Gastrocnemius medialis (tissue), 4 donors: ENCODE data around the gene TMEM114. TPM values are rescaled to one million over a fixed set of nuclear protein-coding genes. Genes with fewer than 3 reads are reported as not detected.

ENCODE experiments used
- ATAC-seq, 2 donors: fragments of 150-250 bp; one replicate each; pipeline ENCODE4 v1.9.1; 2016
- DNase-seq, 2 donors: peaks; one replicate each; pipeline ENCODE4 v3.0.0-alpha.2; 2019
- H3K27ac ChIP-seq, 4 donors: fragments of 200-600 bp; sonication (generic); 1 replicate in 1 of 4; 2 replicates in 3 of 4; pipeline ENCODE4 v1.5.1; 2016 to 2018; ENCODE audit warnings: mild to moderate bottlenecking in 2 of 4, moderate library complexity in 1 of 4
- H3K27me3 ChIP-seq, 3 donors: fragments of 200-600 bp; sonication (generic) in 2 of 3; 1 replicate in 1 of 3; 2 replicates in 2 of 3; pipeline versions ENCODE4 v1.5.1 to v1.6.0; 2016 to 2019; ENCODE audit warnings: mild to moderate bottlenecking in 1 of 3, moderate library complexity in 1 of 3
- H3K36me3 ChIP-seq, 2 donors: fragments of 200-600 bp; sonication (generic) in 1 of 2; one replicate each; pipeline ENCODE4 v1.5.1; 2017 to 2018
- H3K4me1 ChIP-seq, 2 donors: fragments of 200-600 bp; sonication (generic) in 1 of 2; one replicate each; pipeline ENCODE4 v1.5.1; 2016 to 2017; ENCODE audit warnings: mild to moderate bottlenecking in 2 of 2
- H3K4me3 ChIP-seq, 4 donors: fragments of 200-600 bp; sonication (generic) in 3 of 4; 1 replicate in 1 of 4; 2 replicates in 3 of 4; pipeline ENCODE4 v1.5.1; 2016 to 2019; ENCODE audit warnings: mild to moderate bottlenecking in 2 of 4
- H3K9me3 ChIP-seq, 3 donors: fragments of 200-600 bp; sonication (generic) in 2 of 3; 1 replicate in 1 of 3; 2 replicates in 2 of 3; pipeline ENCODE4 v1.5.1; 2016 to 2019
- CTCF ChIP-seq, 5 experiments: fragments of 450-650 bp in 3 of 5; fragments of 200-600 bp in 2 of 5; sonication (generic) in 2 of 5; IDR thresholded peaks in 4 of 5; conservative IDR thresholded peaks in 1 of 5; 1 replicate in 4 of 5; 2 replicates in 1 of 5; pipeline ENCODE4 v1.5.1; 2016 to 2019; ENCODE audit warnings: antibody characterized with exemption in 5 of 5, mild to moderate bottlenecking in 3 of 5, moderate library complexity in 3 of 5
- POLR2A ChIP-seq, 2 donors: fragments of 450-650 bp; IDR thresholded peaks; one replicate each; pipeline ENCODE4 v1.6.1; 2017; ENCODE audit warnings: antibody characterized with exemption in 2 of 2, mild to moderate bottlenecking in 2 of 2, moderate library complexity in 2 of 2
- in situ Hi-C, 4 donors: fragments of 200-750 bp; cut with MboI; loops; one replicate each; pipeline versions ENCODE4 v1.15.0 to v1.8.0; 2017; ENCODE audit warnings: low sequenced_read_pairs in 4 of 4
- intact Hi-C: fragments of 100-400 bp; cut with DNase I; formaldehyde crosslinking; loops from one replicate; pipeline ENCODE4 v1.15.1; 2023; ENCODE audit warnings: low total_unique reads
- total RNA-seq, 4 donors: library from RNA; depleted of rRNA; stranded (reverse); fragments of >200 nt; gene quantifications; one replicate each; pipeline versions ENCODE4 v1.1.0 to v1.2.3, GENCODE V29; 2016

Gene TMEM114
- total RNA-seq, 4 donors from 2014 or later = not detected

- H3K36me3 ChIP-seq = no peaks in the 10 kb centered on the region
- no peaks in the 10 kb centered on the region for H3K9me3 ChIP-seq
- intact Hi-C loops (loop anchor here (2.0 to 5.0 kb wide), 3 partner anchors 53 to 179 kb away; partner anchors contain the start of gene ABAT), in situ Hi-C loops (no loop called here)
- H3K27ac ChIP-seq = no peak overlapping the region
- DNase-seq (no peak), ATAC-seq (no peak)
- H3K27me3 ChIP-seq = peaks cover 0 to 6% (median 0%) of the 10 kb centered on the region in 3 donors
- peaks cover 18 to 24% of the 10 kb centered on the region in 2 donors for H3K4me1 ChIP-seq
- no peak overlapping the region for H3K4me3 ChIP-seq
- no peak for TF ChIP-seq POLR2A (IDR thresholded peaks at IDR 0.05)
- TF ChIP-seq CTCF (IDR thresholded peaks at IDR 0.05 in 4 of 5, conservative IDR thresholded peaks at IDR 0.05 in 1 of 5) = no peak
These were observed 29.5 kb upstream of the TMEM114 start for GRCh38 chr16:8619671-8620370.

- Histone ChIP-seq H3K36me3 (no peaks in the 10 kb centered on the region), H3K4me3 (no peak overlapping the region), H3K27me3 (peaks cover 0 to 3% (median 0%) of the 10 kb centered on the region in 3 donors), H3K9me3 (no peaks in the 10 kb centered on the region), H3K27ac (no peak overlapping the region), H3K4me1 (no peaks in the 10 kb centered on the region)
- in situ Hi-C loops (no loop called here), intact Hi-C loops (no loop called here)
- ATAC-seq (no peak), DNase-seq (no peak)
- TF ChIP-seq CTCF (IDR thresholded peaks at IDR 0.05 in 4 of 5, conservative IDR thresholded peaks at IDR 0.05 in 1 of 5) (no peak), POLR2A (IDR thresholded peaks at IDR 0.05) (no peak)
These were observed 24.2 kb upstream of the TMEM114 start for GRCh38 chr16:8614435-8615029.

GRCh38 chr16:8611886-8612600 is 21.7 kb upstream of the TMEM114 start:
- DNase-seq (no peak), ATAC-seq (no peak)
- TF ChIP-seq POLR2A (IDR thresholded peaks at IDR 0.05) (no peak), CTCF (IDR thresholded peaks at IDR 0.05 in 4 of 5, conservative IDR thresholded peaks at IDR 0.05 in 1 of 5) (no peak)
- in situ Hi-C loops = no loop called here
- no peak overlapping the region for H3K4me3 ChIP-seq
- peaks cover 0 to 3% (median 0%) of the 10 kb centered on the region in 3 donors for H3K27me3 ChIP-seq
- no peak overlapping the region for H3K27ac ChIP-seq
- no peaks in the 10 kb centered on the region for H3K9me3 ChIP-seq
- H3K4me1 ChIP-seq = no peaks in the 10 kb centered on the region
- intact Hi-C loops = no loop called here
- no peaks in the 10 kb centered on the region for H3K36me3 ChIP-seq

- intact Hi-C loops (no loop called here), in situ Hi-C loops (no loop called here)
- no peak overlapping the region for H3K4me3 ChIP-seq
- no peak for DNase-seq
- H3K36me3 ChIP-seq = no peaks in the 10 kb centered on the region
- H3K27me3 ChIP-seq = peaks cover 0 to 3% (median 0%) of the 10 kb centered on the region in 3 donors
- H3K27ac ChIP-seq = no peak overlapping the region
- H3K9me3 ChIP-seq = no peaks in the 10 kb centered on the region
- H3K4me1 ChIP-seq = no peaks in the 10 kb centered on the region
- TF ChIP-seq CTCF (IDR thresholded peaks at IDR 0.05 in 4 of 5, conservative IDR thresholded peaks at IDR 0.05 in 1 of 5) (no peak), POLR2A (IDR thresholded peaks at IDR 0.05) (no peak)
- no peak for ATAC-seq
These were observed 20.8 kb upstream of the TMEM114 start for GRCh38 chr16:8611122-8611521.
